ENCODE results near the gene GRAMD2B.
A peak's percentile ranks its signal among the peaks of the same experiment; 100 is the strongest.
"Not testable (repeated sequence)": the region's sequence is repeated elsewhere in the genome, so short reads cannot be mapped to it uniquely, and the experiment has no call there.

The GRAMD2B gene

GRCh38 chr5:126438868-126439267 lies 15.7 kb downstream of the GRAMD2B start:
- no peak for DNase-seq (ENCODE audit: low read depth)
- no peak for TF ChIP-seq CTCF (conservative IDR thresholded peaks at IDR 0.05; ENCODE audit: low read depth, low read length)
- no peak overlapping the region for H3K4me3 ChIP-seq (ENCODE audit: low read depth, low read length)

- H3K4me3 ChIP-seq (ENCODE audit: low read depth, low read length); DNase-seq (ENCODE audit: low read depth): not testable (repeated sequence)
Measured at GRCh38 chr5:126439724-126440123, 16.5 kb downstream of the GRAMD2B start.

GRCh38 chr5:126441230-126441629 lies 18.0 kb downstream of the GRAMD2B start:
- H3K4me3 ChIP-seq (ENCODE audit: low read depth, low read length): no peak overlapping the region
- no peak for TF ChIP-seq CTCF (conservative IDR thresholded peaks at IDR 0.05; ENCODE audit: low read depth, low read length)
- DNase-seq (ENCODE audit: low read depth): no peak

- H3K4me3 ChIP-seq (ENCODE audit: low read depth, low read length): no peak overlapping the region
- DNase-seq (ENCODE audit: low read depth): no peak
- TF ChIP-seq CTCF (conservative IDR thresholded peaks at IDR 0.05; ENCODE audit: low read depth, low read length): no peak
Measured at GRCh38 chr5:126443374-126443851, 20.2 kb downstream of the GRAMD2B start.

- TF ChIP-seq CTCF (conservative IDR thresholded peaks at IDR 0.05; ENCODE audit: low read depth, low read length): no peak
- DNase-seq (ENCODE audit: low read depth): no peak
- H3K4me3 ChIP-seq (ENCODE audit: low read depth, low read length): no peak overlapping the region
Measured at GRCh38 chr5:126444137-126444536, 20.9 kb downstream of the GRAMD2B start.

GRCh38 chr5:126445502-126446174 lies 22.4 kb downstream of the GRAMD2B start:
- H3K4me3 ChIP-seq (ENCODE audit: low read depth, low read length): no peak overlapping the region
- no peak for TF ChIP-seq CTCF (conservative IDR thresholded peaks at IDR 0.05; ENCODE audit: low read depth, low read length)
- DNase-seq (ENCODE audit: low read depth): peak; percentile 30

GRCh38 chr5:126446498-126447224 lies 23.5 kb downstream of the GRAMD2B start:
- no peak overlapping the region for H3K4me3 ChIP-seq (ENCODE audit: low read depth, low read length)
- peak; percentile 75 for DNase-seq (ENCODE audit: low read depth)
- TF ChIP-seq CTCF (conservative IDR thresholded peaks at IDR 0.05; ENCODE audit: low read depth, low read length): no peak
